Measurements from ENCODE around the gene MRAP2. TPM values are rescaled to one million over a fixed set of nuclear protein-coding genes. Genes with fewer than 3 reads are reported as not detected.

MRAP2 gene
- total and polyA plus RNA-seq, 2 donors (not counting 3 experiments of a cell fraction or from before 2014, with no cell fraction given), result 5.8 to 8.6 TPM

DNA sequence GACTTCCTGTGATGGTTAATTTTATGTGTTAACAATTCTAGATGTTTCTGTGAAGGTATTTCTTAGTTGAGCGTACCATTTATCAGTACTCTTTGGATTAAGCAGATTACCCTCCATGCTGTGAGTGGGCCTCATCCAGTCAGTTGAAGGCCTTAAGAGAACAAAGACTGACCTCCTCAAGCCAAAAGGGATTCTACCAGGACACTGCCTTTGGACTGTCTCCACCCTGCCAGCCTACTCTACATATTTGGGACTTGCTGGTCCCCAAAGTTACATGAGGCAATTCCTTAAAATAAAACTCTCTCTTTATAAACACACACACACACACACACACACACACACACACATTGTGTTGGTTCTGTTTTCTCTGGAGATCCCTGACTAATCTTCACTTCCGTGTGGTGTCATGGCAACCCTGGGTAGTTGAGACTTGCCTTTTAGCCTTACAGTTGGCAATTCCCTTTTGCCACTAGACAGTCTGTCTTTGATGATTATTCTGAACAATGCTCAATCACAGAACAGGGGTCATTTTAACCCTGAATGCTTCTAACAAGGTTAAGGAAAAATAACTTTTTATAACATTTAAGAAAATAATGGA is 32.2 kb downstream of the MRAP2 start:
- H4K20me1 ChIP-seq (replicated peaks; ENCODE audit: control insufficient read depth, extremely low read depth, insufficient read depth, low read length), result no peaks in the 10 kb centered on the region
- ChIA-PET CTCF (no interaction called here), POLR2A (no interaction called here)
- no peak overlapping the region for H3K4me3 ChIP-seq (replicated peaks in 1 of 3; ENCODE audit: insufficient read depth in 1 of 3, low read depth in 1 of 3, low read length in 3 of 3)
- H3K4me2 ChIP-seq (ENCODE audit: insufficient read depth, low read length), result no peak overlapping the region
- H2AFZ ChIP-seq (ENCODE audit: low read depth, low read length), result no peak overlapping the region
- DNase-seq (ENCODE audit: low read depth, low spot score) (peak; percentile 89), FAIRE-seq (peak; percentile 59)
- H3K9me1 ChIP-seq (replicated peaks; ENCODE audit: control insufficient read depth, extremely low read depth, insufficient read depth, low read length), result no peaks in the 10 kb centered on the region
- H3K27me3 ChIP-seq (ENCODE audit: control insufficient read depth in 2 of 2, insufficient read depth in 2 of 2, low read length in 2 of 2), result no peaks in the 10 kb centered on the region
- H3K9me3 ChIP-seq (replicated peaks; ENCODE audit: control insufficient read depth, insufficient read depth, low read length), result no peaks in the 10 kb centered on the region
- no peak overlapping the region for H3K9ac ChIP-seq (replicated peaks; ENCODE audit: extremely low read depth, insufficient read depth, low read length)
- dilution Hi-C loops (cut with MboI; ENCODE audit: extremely low pct_ligation_motif_present, low sequenced_read_pairs), result no loop called here
- intact Hi-C loops (cut with micrococcal nuclease), result no loop called here
- peaks cover 11% of the 10 kb centered on the region for H3K4me1 ChIP-seq (ENCODE audit: control insufficient read depth, extremely low read depth, insufficient read depth, low read length)
- no peaks in the 10 kb centered on the region for H3K36me3 ChIP-seq (ENCODE audit: control insufficient read depth in 2 of 2, extremely low read depth in 1 of 2, insufficient read depth in 2 of 2, low read length in 2 of 2)
- H3K27ac ChIP-seq (ENCODE audit: insufficient read depth, low read depth, low read length), result no peak overlapping the region
- no TSS peak for BruUV-seq (replicated peaks)
- TF ChIP-seq FOS (IDR thresholded peaks at IDR 0.05; ENCODE audit: borderline replicate concordance, insufficient read depth, low read length) (peak; percentile 52), GATA2 (IDR thresholded peaks at IDR 0.05; ENCODE audit: insufficient read depth, insufficient read length, low read depth, low read length) (no peak), MAX (IDR thresholded peaks at IDR 0.05; ENCODE audit: insufficient read depth, insufficient read length) (no peak), POLR2A (IDR thresholded peaks at IDR 0.05; ENCODE audit: low read depth, low read length) (no peak), EZH2 (IDR thresholded peaks at IDR 0.05; ENCODE audit: borderline replicate concordance, low read depth, low read length, severe bottlenecking) (no peak), JUN (IDR thresholded peaks at IDR 0.05; ENCODE audit: borderline replicate concordance, insufficient read depth, insufficient read length, low read depth) (peak; percentile 63), POLR2AphosphoS5 (IDR thresholded peaks at IDR 0.05; ENCODE audit: insufficient read depth, low read depth, low read length) (no peak)
- TF ChIP-seq, protein P1, sequence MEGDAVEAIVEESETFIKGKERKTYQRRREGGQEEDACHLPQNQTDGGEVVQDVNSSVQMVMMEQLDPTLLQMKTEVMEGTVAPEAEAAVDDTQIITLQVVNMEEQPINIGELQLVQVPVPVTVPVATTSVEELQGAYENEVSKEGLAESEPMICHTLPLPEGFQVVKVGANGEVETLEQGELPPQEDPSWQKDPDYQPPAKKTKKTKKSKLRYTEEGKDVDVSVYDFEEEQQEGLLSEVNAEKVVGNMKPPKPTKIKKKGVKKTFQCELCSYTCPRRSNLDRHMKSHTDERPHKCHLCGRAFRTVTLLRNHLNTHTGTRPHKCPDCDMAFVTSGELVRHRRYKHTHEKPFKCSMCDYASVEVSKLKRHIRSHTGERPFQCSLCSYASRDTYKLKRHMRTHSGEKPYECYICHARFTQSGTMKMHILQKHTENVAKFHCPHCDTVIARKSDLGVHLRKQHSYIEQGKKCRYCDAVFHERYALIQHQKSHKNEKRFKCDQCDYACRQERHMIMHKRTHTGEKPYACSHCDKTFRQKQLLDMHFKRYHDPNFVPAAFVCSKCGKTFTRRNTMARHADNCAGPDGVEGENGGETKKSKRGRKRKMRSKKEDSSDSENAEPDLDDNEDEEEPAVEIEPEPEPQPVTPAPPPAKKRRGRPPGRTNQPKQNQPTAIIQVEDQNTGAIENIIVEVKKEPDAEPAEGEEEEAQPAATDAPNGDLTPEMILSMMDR (IDR thresholded peaks at IDR 0.05; ENCODE audit: extremely low read depth in 1 of 2, insufficient read depth in 1 of 2, low read depth in 1 of 2, low read length in 2 of 2), result no peak
- H3K79me2 ChIP-seq (ENCODE audit: control insufficient read depth, insufficient read depth, low read length), result no peaks in the 10 kb centered on the region
